ENCODE measurements around the gene ALDOA.

ALDOA gene

DNA sequence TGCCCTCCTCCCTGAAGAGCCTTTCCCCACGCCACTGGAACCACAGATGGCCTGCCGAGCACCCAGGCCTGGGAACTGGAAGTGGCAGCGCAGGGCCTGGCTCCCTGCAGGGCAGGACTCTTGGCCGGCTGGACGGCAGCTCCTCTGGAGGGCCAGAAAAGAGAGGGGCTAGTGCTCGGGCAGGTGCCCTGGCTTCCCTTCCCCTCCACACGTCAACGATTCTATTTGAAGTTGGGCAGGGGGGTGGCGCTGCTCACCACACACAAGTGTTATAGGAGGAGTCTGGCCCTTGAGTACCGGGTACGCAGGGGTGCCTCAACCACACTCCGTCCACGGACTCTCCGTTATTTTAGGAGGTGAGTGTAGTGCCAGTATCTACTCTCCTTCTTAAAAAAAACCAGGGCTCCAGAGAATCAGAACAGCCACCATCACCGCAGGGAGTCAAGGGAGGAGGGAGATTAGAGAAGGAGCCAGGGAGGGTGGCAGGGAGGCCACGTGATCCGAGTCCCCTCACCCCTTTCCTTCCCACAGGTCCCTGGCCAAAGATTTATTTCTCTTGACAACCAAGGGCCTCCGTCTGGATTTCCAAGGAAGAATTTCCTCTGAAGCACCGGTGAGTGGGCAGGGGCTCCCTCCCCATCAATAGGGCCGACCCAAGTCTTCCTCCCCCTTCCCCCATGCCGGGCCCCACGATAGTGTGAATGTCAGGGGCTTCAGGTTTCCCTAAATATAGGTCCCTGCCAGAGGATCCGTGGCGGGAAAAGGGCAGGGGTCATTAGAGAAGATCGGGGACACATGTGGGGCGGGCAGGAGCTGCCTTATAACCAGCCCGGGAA, 1.4 kb upstream of the ALDOA start:
- Histone ChIP-seq H2BK120ac (ENCODE audit: insufficient read depth, low read length, poor library complexity) (peak overlapping the region; percentile 73), H3K4me3 (ENCODE audit: low read depth, low read length) (peak overlapping the region; percentile 86), H2BK5ac (ENCODE audit: low read depth, low read length, poor library complexity) (peak overlapping the region; percentile 85), H3K36me3 (ENCODE audit: control insufficient read depth in 1 of 2, insufficient read depth in 2 of 2, low read length in 2 of 2) (peaks cover 22% of the 10 kb centered on the region in 2 experiments), H2BK12ac (ENCODE audit: low read length) (peak overlapping the region; percentile 8), H3K79me2 (ENCODE audit: control insufficient read depth, insufficient read depth, low read length, poor library complexity) (peaks cover 26% of the 10 kb centered on the region), H3K23ac (ENCODE audit: low read length) (no peak overlapping the region), H3K27ac (ENCODE audit: low read depth, low read length) (peak overlapping the region; percentile 100), H4K12ac (ENCODE audit: low read depth, low read length) (peak overlapping the region; percentile 56), H2AFZ (ENCODE audit: insufficient read depth, low read length, poor library complexity) (peak overlapping the region; percentile 5), H3K18ac (ENCODE audit: low read length) (peak overlapping the region; percentile 68), H3K79me1 (ENCODE audit: low read length) (peaks cover 19% of the 10 kb centered on the region), H4K91ac (ENCODE audit: low read depth, low read length) (peak overlapping the region; percentile 93), H3K9ac (ENCODE audit: low read length) (peak overlapping the region; percentile 45), H3K9me3 (ENCODE audit: insufficient read depth, low read depth, low read length) (no peaks in the 10 kb centered on the region), H3K4me1 (ENCODE audit: control insufficient read depth in 1 of 2, insufficient read depth in 2 of 2, low read length in 2 of 2) (peaks cover 24 to 33% of the 10 kb centered on the region in 2 experiments), H3K14ac (ENCODE audit: low read length) (peak overlapping the region; percentile 90), H4K8ac (ENCODE audit: low read depth, low read length) (peak overlapping the region; percentile 83), H2AK5ac (ENCODE audit: low read length) (peak overlapping the region; percentile 86), H3K27me3 (ENCODE audit: insufficient read depth, low read length) (no peaks in the 10 kb centered on the region), H3K4ac (ENCODE audit: low read depth, low read length) (peak overlapping the region; percentile 54), H3K4me2 (ENCODE audit: low read length) (peak overlapping the region; percentile 96)
- no peak for DNase-seq
- no CpG with 5 or more reads among the region's 27 CpGs for WGBS (ENCODE audit: extremely low coverage, insufficient coverage, insufficient read length)

DNA sequence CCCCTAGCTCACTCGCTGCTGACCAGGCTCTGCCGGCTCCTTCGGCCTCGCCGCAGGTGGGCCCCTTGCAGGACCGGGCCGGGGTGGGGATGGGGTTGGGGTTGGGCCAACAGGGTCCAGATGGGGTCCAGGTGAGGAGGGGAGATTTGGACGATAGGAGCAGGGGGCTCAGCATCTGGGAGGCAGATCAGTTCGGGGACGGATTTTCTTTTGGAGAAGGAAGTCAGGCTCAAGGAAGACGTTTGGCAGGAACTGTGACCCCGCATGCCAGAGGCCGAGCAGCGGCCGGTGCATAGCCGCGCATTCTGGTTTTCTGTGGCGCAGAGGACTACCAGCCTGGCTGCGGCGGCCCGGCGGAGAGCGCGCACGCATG, 845 bp upstream of the ALDOA start:
- Histone ChIP-seq H2AFZ (ENCODE audit: insufficient read depth, low read length, poor library complexity) (peak overlapping the region; percentile 78), H3K79me2 (ENCODE audit: control insufficient read depth, insufficient read depth, low read length, poor library complexity) (peaks cover 26% of the 10 kb centered on the region), H3K4me3 (ENCODE audit: low read depth, low read length) (peak overlapping the region; percentile 86), H3K14ac (ENCODE audit: low read length) (peak overlapping the region; percentile 90), H2AK5ac (ENCODE audit: low read length) (peak overlapping the region; percentile 60), H2BK120ac (ENCODE audit: insufficient read depth, low read length, poor library complexity) (peak overlapping the region; percentile 81), H4K8ac (ENCODE audit: low read depth, low read length) (peak overlapping the region; percentile 83), H3K4me2 (ENCODE audit: low read length) (peak overlapping the region; percentile 96), H4K91ac (ENCODE audit: low read depth, low read length) (peak overlapping the region; percentile 93), H2BK12ac (ENCODE audit: low read length) (peak overlapping the region; percentile 8), H3K27ac (ENCODE audit: low read depth, low read length) (peak overlapping the region; percentile 100), H4K12ac (ENCODE audit: low read depth, low read length) (peak overlapping the region; percentile 64), H3K79me1 (ENCODE audit: low read length) (peaks cover 19% of the 10 kb centered on the region), H2BK5ac (ENCODE audit: low read depth, low read length, poor library complexity) (peak overlapping the region; percentile 85), H3K9ac (ENCODE audit: low read length) (peak overlapping the region; percentile 81), H3K36me3 (ENCODE audit: control insufficient read depth in 1 of 2, insufficient read depth in 2 of 2, low read length in 2 of 2) (peaks cover 27 to 29% of the 10 kb centered on the region in 2 experiments), H3K4ac (ENCODE audit: low read depth, low read length) (peak overlapping the region; percentile 54), H3K4me1 (ENCODE audit: control insufficient read depth in 1 of 2, insufficient read depth in 2 of 2, low read length in 2 of 2) (peaks cover 24 to 33% of the 10 kb centered on the region in 2 experiments), H3K23ac (ENCODE audit: low read length) (no peak overlapping the region), H3K18ac (ENCODE audit: low read length) (peak overlapping the region; percentile 92), H3K27me3 (ENCODE audit: insufficient read depth, low read length) (no peaks in the 10 kb centered on the region), H3K9me3 (ENCODE audit: insufficient read depth, low read depth, low read length) (no peaks in the 10 kb centered on the region)
- no peak for DNase-seq
- no CpG with 5 or more reads among the region's 25 CpGs for WGBS (ENCODE audit: extremely low coverage, insufficient coverage, insufficient read length)

DNA sequence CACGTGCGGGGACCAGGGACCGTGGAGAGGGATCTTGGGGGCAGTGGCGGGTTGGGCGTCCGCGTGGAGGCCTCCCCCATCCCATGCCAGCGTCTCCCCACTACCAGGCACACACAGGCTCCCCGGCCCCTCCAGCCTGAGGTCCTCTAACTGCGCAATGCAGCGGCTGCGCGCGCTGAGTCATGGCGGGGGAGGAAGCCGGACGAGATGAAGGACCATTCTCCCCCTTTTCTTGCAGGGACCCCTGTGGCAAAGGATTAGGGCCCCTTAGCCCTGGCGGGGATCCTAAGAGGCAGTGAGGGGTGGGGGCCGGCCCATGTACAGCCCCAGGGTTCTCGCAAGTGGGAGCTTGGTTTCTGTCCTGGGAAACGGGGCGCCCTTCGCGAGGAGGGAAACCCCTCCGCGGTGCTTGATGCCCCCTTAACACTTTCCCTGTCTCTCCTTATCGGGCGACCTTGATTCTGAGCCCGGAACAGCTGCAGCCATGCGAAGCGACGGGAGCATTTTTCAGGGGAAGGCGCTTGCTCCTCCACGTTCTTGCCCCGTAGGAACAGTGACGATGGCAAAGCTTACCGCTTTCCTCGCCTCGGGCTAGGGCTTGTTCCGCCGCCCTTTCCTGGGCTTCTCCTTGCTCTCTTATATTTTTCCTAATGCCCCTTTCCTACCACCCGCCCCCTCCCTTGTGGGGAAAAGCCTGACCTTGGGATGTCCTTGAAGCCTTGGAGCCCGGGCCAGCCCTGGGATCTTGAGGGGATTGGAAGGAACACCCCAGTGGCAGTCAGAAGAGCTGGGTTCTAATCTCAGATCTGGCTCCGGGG, 592 bp downstream of the ALDOA start:
- no peaks in the 10 kb centered on the region for H3K9me3 ChIP-seq (ENCODE audit: insufficient read depth, low read depth, low read length)
- peak overlapping the region; percentile 99 for H3K4me3 ChIP-seq (ENCODE audit: low read depth, low read length)
- peak overlapping the region; percentile 64 for H2BK12ac ChIP-seq (ENCODE audit: low read length)
- H3K14ac ChIP-seq (ENCODE audit: low read length) = peak overlapping the region; percentile 89
- H2AFZ ChIP-seq (ENCODE audit: insufficient read depth, low read length, poor library complexity) = peak overlapping the region; percentile 38
- H3K4me2 ChIP-seq (ENCODE audit: low read length) = peak overlapping the region; percentile 84
- H3K36me3 ChIP-seq (ENCODE audit: control insufficient read depth in 1 of 2, insufficient read depth in 2 of 2, low read length in 2 of 2) = peaks cover 40 to 41% of the 10 kb centered on the region in 2 experiments
- H3K4me1 ChIP-seq (ENCODE audit: control insufficient read depth in 1 of 2, insufficient read depth in 2 of 2, low read length in 2 of 2) = peaks cover 20 to 26% of the 10 kb centered on the region in 2 experiments
- H4K12ac ChIP-seq (ENCODE audit: low read depth, low read length) = peak overlapping the region; percentile 50
- peak; percentile 40 to 67 for DNase-seq
- no CpG with 5 or more reads among the region's 44 CpGs for WGBS (ENCODE audit: extremely low coverage, insufficient coverage, insufficient read length)
- peak overlapping the region; percentile 75 for H4K8ac ChIP-seq (ENCODE audit: low read depth, low read length)
- H4K91ac ChIP-seq (ENCODE audit: low read depth, low read length) = peak overlapping the region; percentile 75
- H3K18ac ChIP-seq (ENCODE audit: low read length) = peak overlapping the region; percentile 77
- H2BK5ac ChIP-seq (ENCODE audit: low read depth, low read length, poor library complexity) = peak overlapping the region; percentile 95
- H3K4ac ChIP-seq (ENCODE audit: low read depth, low read length) = peak overlapping the region; percentile 100
- H3K27ac ChIP-seq (ENCODE audit: low read depth, low read length) = peak overlapping the region; percentile 89
- no peak overlapping the region for H3K23ac ChIP-seq (ENCODE audit: low read length)
- H3K9ac ChIP-seq (ENCODE audit: low read length) = peak overlapping the region; percentile 97
- H3K27me3 ChIP-seq (ENCODE audit: insufficient read depth, low read length) = no peaks in the 10 kb centered on the region
- H3K79me1 ChIP-seq (ENCODE audit: low read length) = peaks cover 19% of the 10 kb centered on the region
- peak overlapping the region; percentile 65 for H2AK5ac ChIP-seq (ENCODE audit: low read length)
- peak overlapping the region; percentile 60 for H2BK120ac ChIP-seq (ENCODE audit: insufficient read depth, low read length, poor library complexity)
- H3K79me2 ChIP-seq (ENCODE audit: control insufficient read depth, insufficient read depth, low read length, poor library complexity) = peaks cover 26% of the 10 kb centered on the region

Data from trophoblast cell (in vitro differentiated cells and primary cell).